ENCODE data around the gene MRPL27.

The MRPL27 gene

GRCh38 chr17:50328363-50329325 is 44.3 kb downstream of the MRPL27 start:
- H3K4me1 ChIP-seq (ENCODE audit: control insufficient read depth, insufficient read depth, low read length): no peaks in the 10 kb centered on the region
- no peaks in the 10 kb centered on the region for H3K36me3 ChIP-seq (ENCODE audit: control insufficient read depth, insufficient read depth, low read length)
- no peak overlapping the region for H3K27ac ChIP-seq (ENCODE audit: low read depth, low read length)
- H3K9ac ChIP-seq (ENCODE audit: low read length): no peak overlapping the region
- no peak overlapping the region for H3K4me3 ChIP-seq (ENCODE audit: low read length)
- H3K27me3 ChIP-seq (ENCODE audit: control insufficient read depth, insufficient read depth, low read length): no peaks in the 10 kb centered on the region

- no peak overlapping the region for H3K9ac ChIP-seq (ENCODE audit: low read length)
- H3K4me3 ChIP-seq (ENCODE audit: low read length): no peak overlapping the region
- H3K27ac ChIP-seq (ENCODE audit: low read depth, low read length): no peak overlapping the region
- no peaks in the 10 kb centered on the region for H3K4me1 ChIP-seq (ENCODE audit: control insufficient read depth, insufficient read depth, low read length)
- no peaks in the 10 kb centered on the region for H3K36me3 ChIP-seq (ENCODE audit: control insufficient read depth, insufficient read depth, low read length)
- H3K27me3 ChIP-seq (ENCODE audit: control insufficient read depth, insufficient read depth, low read length): no peaks in the 10 kb centered on the region
Measured at GRCh38 chr17:50326831-50327364, 46.1 kb downstream of the MRPL27 start.

- H3K27ac ChIP-seq (ENCODE audit: low read depth, low read length): no peak overlapping the region
- no peaks in the 10 kb centered on the region for H3K4me1 ChIP-seq (ENCODE audit: control insufficient read depth, insufficient read depth, low read length)
- H3K27me3 ChIP-seq (ENCODE audit: control insufficient read depth, insufficient read depth, low read length): no peaks in the 10 kb centered on the region
- no peak overlapping the region for H3K4me3 ChIP-seq (ENCODE audit: low read length)
- no peaks in the 10 kb centered on the region for H3K36me3 ChIP-seq (ENCODE audit: control insufficient read depth, insufficient read depth, low read length)
- H3K9ac ChIP-seq (ENCODE audit: low read length): no peak overlapping the region
Measured at GRCh38 chr17:50325906-50326305, 47.1 kb downstream of the MRPL27 start.

- Histone ChIP-seq H3K36me3 (ENCODE audit: control insufficient read depth, insufficient read depth, low read length) (no peaks in the 10 kb centered on the region), H3K27ac (ENCODE audit: low read depth, low read length) (no peak overlapping the region), H3K27me3 (ENCODE audit: control insufficient read depth, insufficient read depth, low read length) (no peaks in the 10 kb centered on the region), H3K4me1 (ENCODE audit: control insufficient read depth, insufficient read depth, low read length) (peaks cover 2% of the 10 kb centered on the region), H3K4me3 (ENCODE audit: low read length) (no peak overlapping the region), H3K9ac (ENCODE audit: low read length) (no peak overlapping the region)
Measured at GRCh38 chr17:50323060-50323459, 49.9 kb downstream of the MRPL27 start.

GRCh38 chr17:50322271-50322670 is 50.7 kb downstream of the MRPL27 start:
- Histone ChIP-seq H3K9ac (ENCODE audit: low read length) (no peak overlapping the region), H3K36me3 (ENCODE audit: control insufficient read depth, insufficient read depth, low read length) (no peaks in the 10 kb centered on the region), H3K27ac (ENCODE audit: low read depth, low read length) (no peak overlapping the region), H3K27me3 (ENCODE audit: control insufficient read depth, insufficient read depth, low read length) (no peaks in the 10 kb centered on the region), H3K4me1 (ENCODE audit: control insufficient read depth, insufficient read depth, low read length) (peaks cover 2% of the 10 kb centered on the region), H3K4me3 (ENCODE audit: low read length) (no peak overlapping the region)

DNA sequence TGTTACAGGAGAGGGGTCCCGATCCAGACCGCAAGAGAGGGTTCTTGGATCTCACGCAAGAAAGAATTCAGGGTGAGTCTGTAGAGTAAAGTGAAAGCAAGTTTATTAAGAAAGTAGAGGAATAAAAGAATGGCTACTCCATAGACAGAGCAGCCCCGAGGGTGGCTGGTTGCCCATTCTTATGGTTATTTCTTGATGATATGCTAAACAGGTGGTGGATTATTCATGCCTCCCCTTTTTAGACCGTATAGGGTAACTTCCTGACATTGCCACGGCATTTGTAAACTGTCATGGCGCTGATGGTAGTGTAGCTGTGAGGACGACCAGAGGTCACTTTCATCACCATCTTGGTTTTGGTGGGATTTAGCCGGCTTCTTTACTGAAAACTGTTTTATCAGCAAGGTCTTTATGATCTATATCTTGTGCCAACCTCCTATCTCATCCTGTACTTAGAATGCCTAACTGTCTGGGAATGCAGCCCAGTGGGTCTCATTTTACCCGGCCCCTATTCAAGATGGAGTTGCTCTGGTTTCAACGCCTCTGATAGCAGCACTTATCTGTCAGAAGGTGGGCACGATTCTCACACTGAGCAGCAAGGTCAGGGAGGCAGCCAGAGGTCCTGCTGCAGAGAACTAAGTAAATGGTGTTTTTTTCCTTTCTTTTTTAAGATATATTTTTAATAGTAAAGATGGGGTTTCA is 53.5 kb downstream of the MRPL27 start:
- Histone ChIP-seq H3K27ac (ENCODE audit: low read depth, low read length) (no peak overlapping the region), H3K4me1 (ENCODE audit: control insufficient read depth, insufficient read depth, low read length) (peaks cover 2% of the 10 kb centered on the region), H3K27me3 (ENCODE audit: control insufficient read depth, insufficient read depth, low read length) (no peaks in the 10 kb centered on the region), H3K9ac (ENCODE audit: low read length) (no peak overlapping the region), H3K4me3 (ENCODE audit: low read length) (no peak overlapping the region), H3K36me3 (ENCODE audit: control insufficient read depth, insufficient read depth, low read length) (no peaks in the 10 kb centered on the region)

DNA sequence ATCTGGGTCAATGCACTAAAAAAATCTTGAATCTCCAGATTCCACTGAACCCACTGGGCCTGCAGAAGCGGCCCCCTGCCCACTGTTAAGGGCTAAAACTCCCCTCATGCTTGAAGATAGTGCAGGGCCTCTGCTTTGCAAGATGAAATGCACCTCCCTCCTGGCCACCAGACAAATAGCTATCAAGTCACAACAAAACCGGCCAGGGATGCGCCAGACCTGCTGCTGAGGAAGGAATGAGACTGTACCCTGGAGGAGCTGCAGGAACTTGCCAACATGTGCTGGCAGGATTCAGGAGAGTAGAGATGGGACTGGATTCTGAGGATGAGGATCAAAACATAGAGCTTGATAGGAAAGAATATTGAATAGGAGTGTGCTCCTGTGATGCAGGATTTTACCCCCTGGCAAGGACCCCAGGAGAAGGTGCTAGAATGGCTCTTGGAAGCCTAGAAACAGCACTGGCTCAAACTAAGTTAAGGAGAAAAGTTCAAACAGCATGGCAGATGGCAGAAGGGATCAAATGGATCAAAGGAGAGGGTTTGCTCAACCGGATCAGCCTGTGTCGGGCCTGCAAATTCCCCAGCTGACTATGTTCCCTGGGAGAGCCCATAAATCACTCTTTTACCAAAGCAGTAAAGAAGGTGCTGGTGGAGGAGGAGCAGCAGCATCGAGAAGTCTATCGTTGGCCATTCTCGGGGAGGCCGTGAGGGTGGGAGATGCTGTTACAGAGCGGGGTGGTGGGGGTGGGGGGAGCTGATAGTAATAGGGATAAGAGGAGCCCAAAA is 54.3 kb downstream of the MRPL27 start:
- Histone ChIP-seq H3K4me3 (ENCODE audit: low read length) (no peak overlapping the region), H3K9ac (ENCODE audit: low read length) (no peak overlapping the region), H3K36me3 (ENCODE audit: control insufficient read depth, insufficient read depth, low read length) (no peaks in the 10 kb centered on the region), H3K27me3 (ENCODE audit: control insufficient read depth, insufficient read depth, low read length) (no peaks in the 10 kb centered on the region), H3K27ac (ENCODE audit: low read depth, low read length) (no peak overlapping the region), H3K4me1 (ENCODE audit: control insufficient read depth, insufficient read depth, low read length) (peaks cover 2% of the 10 kb centered on the region)

All from rectal smooth muscle tissue (tissue), 1 donor.